Measurements from ENCODE around the gene AGRN. TPM values are rescaled to one million over a fixed set of nuclear protein-coding genes. Genes with fewer than 3 reads are reported as not detected.
"Not testable (repeated sequence)": the region's sequence is repeated elsewhere in the genome, so short reads cannot be mapped to it uniquely, and the experiment has no call there.

The AGRN gene
- total RNA-seq, 1 donor from 2014 or later, result 35.7 TPM

GRCh38 chr1:981955-982558 lies 37.9 kb upstream of the AGRN start, which contains the start of gene PERM1:
TSS of gene PERM1 (minus strand) at chr1:982093. CDS start at chr1:981029, 1,064 bp downstream.
- DNase-seq (ENCODE audit: low read depth in 2 of 2), result no peak

- no peak for DNase-seq (ENCODE audit: low read depth in 2 of 2)
Measured at GRCh38 chr1:982765-983436, 37.0 kb upstream of the AGRN start.

- peak in 1 of 2 donors; percentile 47 for DNase-seq (ENCODE audit: low read depth in 2 of 2)
Measured at GRCh38 chr1:983798-984475, 36.0 kb upstream of the AGRN start.

- no peak for DNase-seq (ENCODE audit: low read depth in 2 of 2)
Measured at GRCh38 chr1:984476-984814, 35.5 kb upstream of the AGRN start.

- DNase-seq (ENCODE audit: low read depth in 2 of 2), result no peak
Measured at GRCh38 chr1:985126-985525, 34.8 kb upstream of the AGRN start.

- not testable (repeated sequence) for DNase-seq (ENCODE audit: low read depth in 2 of 2)
Measured at GRCh38 chr1:988061-988460, 31.9 kb upstream of the AGRN start.

GRCh38 chr1:991275-991674 lies 28.6 kb upstream of the AGRN start:
- not testable (repeated sequence) for DNase-seq (ENCODE audit: low read depth in 2 of 2)

GRCh38 chr1:991895-992294 lies 28.0 kb upstream of the AGRN start:
- DNase-seq (ENCODE audit: low read depth in 2 of 2), result peak in 1 of 2 donors; percentile 20

GRCh38 chr1:992362-992761 lies 27.6 kb upstream of the AGRN start:
- no peak for DNase-seq (ENCODE audit: low read depth in 2 of 2)

GRCh38 chr1:993379-993995 lies 26.4 kb upstream of the AGRN start:
- DNase-seq (ENCODE audit: low read depth in 2 of 2), result peak in 1 of 2 donors; percentile 51

GRCh38 chr1:994546-994945 lies 25.4 kb upstream of the AGRN start:
- DNase-seq (ENCODE audit: low read depth in 2 of 2), result peak in 1 of 2 donors; percentile 47

GRCh38 chr1:995665-996633 lies 24.0 kb upstream of the AGRN start:
- peak in 1 of 2 donors; percentile 35 for DNase-seq (ENCODE audit: low read depth in 2 of 2)

- DNase-seq (ENCODE audit: low read depth in 2 of 2), result peak in 1 of 2 donors; percentile 28
Measured at GRCh38 chr1:996851-997712, 22.8 kb upstream of the AGRN start.

GRCh38 chr1:997713-997992 lies 22.3 kb upstream of the AGRN start:
- no peak for DNase-seq (ENCODE audit: low read depth in 2 of 2)

- peak in 1 of 2 donors; percentile 50 for DNase-seq (ENCODE audit: low read depth in 2 of 2)
Measured at GRCh38 chr1:997993-998744, 21.8 kb upstream of the AGRN start.

GRCh38 chr1:998745-998994 lies 21.2 kb upstream of the AGRN start:
- no peak for DNase-seq (ENCODE audit: low read depth in 2 of 2)

GRCh38 chr1:998995-999724 lies 20.8 kb upstream of the AGRN start:
- peak; percentile 42 to 65 for DNase-seq (ENCODE audit: low read depth in 2 of 2)

- DNase-seq (ENCODE audit: low read depth in 2 of 2), result peak; percentile 94 to 98
Measured at GRCh38 chr1:999725-1000356, 20.1 kb upstream of the AGRN start, which contains the start of gene HES4. TSS of gene HES4 (minus strand) at chr1:1000097. CDS start at chr1:999973, 124 bp downstream.

Data from lung microvascular endothelial cell (primary cell).